CD4-positive, alpha-beta T cell treated with Interleukin-17A for 1 hour (primary cell): ENCODE measurements around the gene PRSS1.
"Not testable (repeated sequence)": the region's sequence is repeated elsewhere in the genome, so short reads cannot be mapped to it uniquely, and the experiment has no call there.

ENCODE experiments used
- DNase-seq: peaks from one replicate; pipeline ENCODE4 v3.0.0-alpha.2; 2020

The PRSS1 gene

DNA sequence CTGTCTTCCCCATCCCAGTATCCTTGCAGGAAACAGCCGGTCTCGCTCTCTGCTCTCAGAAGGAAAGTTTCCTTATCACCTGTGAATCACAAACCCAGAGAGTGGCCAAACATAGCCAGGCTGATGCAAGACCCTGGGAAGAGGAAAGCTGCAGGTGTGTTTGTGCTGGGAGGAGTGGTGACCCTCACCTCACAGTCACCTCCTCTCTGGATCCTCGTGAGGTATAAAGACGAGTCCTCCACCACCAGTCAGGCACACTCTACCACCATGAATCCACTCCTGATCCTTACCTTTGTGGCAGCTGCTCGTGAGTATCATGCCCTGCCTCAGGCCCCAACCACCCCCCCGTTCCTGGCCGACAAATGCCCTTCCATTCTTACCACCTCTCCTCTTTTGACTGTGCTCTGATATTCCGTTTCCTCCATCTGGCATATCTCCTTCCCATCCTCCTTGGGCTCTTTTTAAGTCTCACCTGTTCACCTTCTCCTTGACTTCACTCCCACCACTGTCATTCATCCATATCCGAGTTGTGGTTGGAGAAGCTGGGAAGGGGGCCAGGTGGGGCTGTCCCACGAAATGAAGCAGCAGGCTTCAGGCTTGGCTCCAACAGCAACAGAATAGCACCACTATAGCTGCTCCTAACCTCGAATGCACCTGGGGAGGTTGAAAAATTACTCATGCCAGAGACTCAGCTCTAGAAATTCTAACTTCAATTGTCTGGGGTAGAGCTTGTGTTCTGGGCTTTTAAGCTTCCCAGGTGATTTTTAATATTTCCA, at the start of gene PRSS1:
PRSS1 (plus strand) TSS at position 255 of the 776 bp plus-strand sequence; CDS start at position 268, 13 bp downstream.
- no peak for DNase-seq

DNA sequence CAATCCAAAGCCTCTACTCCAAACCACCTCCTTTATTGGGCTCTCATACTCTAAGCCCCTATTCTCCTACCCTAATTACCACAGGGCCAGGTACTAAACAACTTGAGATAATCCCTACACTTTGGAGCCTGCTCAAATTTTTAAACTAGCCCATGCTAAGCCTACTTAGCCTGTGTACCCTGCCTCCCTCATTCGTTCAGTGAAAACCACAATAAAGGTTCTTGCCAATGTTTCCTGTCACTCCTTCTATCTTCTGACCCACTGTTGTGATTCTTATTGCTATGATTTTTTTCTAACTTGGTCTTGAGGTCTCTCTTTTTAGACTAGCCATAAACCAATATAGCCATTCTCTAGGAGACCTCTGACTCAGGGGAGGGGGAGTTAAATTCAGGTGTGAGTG, 48.3 kb upstream of the PRSS1 start:
- DNase-seq = not testable (repeated sequence)

DNA sequence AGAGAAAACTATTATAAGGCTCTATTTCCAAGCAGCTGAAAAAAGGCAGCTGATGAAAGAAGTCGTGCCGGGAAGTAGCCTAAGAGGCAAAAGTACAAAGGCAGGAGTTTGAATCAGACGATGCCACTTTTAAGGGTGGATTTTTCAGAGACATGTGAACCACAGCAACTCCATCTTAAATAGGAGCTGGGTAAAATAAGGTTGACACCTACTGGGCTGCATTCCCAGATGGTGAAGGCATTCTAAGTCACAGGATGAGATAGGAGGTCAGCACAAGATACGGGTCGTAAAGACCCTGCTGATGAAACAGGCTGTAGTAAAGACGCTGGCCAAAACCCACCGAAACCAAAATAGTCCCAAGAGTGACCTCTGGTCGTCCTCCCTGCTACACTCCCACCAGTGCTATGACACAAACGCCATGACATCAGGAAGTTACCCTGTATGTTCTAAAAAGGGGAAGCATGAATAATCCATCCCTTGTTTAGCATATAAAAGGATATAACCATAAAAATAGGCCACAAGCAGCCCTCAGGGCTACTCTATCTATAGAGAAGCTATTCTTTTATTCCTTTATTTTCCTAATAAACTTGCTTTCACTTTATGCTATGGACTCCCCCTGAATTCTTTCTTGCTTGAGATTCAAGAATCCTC, 45.5 kb upstream of the PRSS1 start:
- no peak for DNase-seq

DNA sequence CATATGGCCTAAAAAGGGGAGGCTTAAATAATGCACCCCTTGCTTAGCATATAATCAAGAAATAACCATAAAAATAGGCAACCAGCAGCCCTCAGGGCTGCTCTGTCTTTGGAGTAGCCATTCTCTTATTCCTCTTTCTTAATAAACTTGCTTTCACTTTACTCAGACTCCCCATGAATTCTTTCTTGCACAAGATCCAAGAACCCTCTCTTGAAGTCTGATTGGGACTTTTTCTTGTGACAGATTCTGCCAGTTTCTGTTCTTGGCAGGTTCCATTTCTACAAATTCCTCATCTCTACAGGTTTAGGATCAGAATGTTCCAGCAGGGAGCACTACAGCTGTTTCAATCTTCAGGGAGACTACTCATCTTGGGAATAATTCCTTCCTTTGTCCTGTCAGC, 40.5 kb upstream of the PRSS1 start:
- DNase-seq = not testable (repeated sequence)

DNA sequence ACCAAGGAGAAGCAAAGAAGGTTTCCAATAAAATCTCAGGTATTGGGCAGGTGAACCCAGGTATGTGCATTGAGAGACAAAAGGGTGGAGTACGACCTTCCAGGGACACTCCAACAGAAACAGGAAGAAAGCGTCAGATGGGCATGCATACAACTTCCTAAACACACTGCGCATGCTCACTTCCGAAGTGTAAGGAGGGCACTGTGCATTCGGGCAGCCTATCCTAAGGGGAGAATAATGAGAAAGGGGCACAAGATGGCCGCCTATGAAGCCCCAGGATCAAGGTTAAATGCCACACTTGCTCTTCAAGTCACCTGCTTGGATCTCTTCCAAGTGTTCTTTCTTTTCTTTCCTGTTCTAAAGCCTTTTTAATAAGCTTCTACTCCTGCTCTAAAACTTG, 39.4 kb upstream of the PRSS1 start:
- DNase-seq = no peak

DNA sequence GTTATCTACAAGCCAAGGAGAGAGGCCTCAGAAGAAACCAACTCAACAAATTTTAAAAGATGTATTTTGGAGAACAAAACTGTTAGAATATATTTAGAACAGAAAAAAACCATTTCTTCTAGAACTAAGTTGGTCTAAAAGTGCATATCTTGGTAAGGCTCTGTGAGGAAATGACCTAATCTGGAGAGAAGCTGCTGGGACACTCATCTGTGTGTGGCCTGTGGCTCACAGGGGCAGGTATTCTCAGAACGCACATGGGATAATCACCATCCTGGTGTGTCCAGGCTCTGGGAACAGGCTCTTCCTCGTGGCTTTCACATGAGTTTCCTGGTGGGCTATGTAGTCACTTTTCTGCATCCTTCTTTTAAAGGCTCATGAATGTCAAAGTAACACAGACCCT, 38.1 kb upstream of the PRSS1 start:
- no peak for DNase-seq

DNA sequence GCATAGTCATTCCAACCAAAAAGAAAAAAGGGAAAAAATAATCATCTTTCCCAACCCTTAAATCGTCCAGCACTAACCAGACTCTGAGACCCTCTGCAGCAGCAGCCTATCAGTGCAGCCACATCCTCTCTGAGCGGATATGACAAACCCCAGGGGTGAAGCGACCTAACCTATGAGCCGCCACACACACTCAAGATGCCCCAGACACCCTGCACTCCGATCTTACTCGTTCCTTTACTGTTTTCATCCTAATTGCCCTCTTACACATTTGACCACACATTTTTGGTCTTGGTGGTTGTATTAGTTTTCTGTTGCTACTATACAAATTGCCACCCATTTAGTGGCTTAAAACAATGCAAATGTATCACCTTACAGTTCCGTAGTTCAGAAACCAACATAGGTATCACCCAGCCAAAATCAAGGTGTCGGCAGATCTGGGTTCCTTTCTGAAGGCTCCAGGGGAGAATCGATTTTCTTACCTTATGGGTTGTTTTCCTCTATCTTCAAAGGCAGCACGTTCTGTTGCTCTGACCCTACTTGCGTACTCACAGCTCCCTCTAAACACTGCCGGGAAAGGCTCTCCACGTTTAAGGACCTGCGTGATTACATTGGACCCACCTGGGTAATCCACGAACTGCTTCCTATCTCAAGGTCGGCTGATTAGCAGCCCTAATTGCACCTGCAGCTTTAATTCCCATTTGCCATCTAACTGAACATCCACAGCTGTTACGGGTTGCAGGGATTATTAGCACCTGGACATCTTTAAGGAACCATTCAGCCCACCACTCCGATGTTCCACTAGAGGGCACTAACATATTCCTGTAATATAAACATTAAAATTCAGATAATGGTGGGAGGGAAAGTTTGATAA, 37.3 kb upstream of the PRSS1 start:
- peak; percentile 53 for DNase-seq

DNA sequence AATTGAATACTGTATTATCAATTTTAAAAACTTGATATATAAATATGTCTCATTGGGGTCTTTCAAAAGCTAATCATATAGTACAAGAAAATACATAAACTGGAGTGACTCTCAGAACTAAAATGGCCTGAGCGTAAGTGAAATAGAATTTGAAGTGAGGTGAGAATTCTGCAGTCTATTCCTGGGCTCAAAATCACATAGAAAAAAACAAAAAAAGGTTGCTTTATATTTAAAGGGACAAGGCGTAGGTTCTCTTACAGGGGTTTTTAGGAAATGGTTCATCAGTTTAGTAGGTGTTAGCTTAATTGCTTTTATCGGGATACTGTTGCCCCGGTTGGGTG, 36.7 kb upstream of the PRSS1 start:
- DNase-seq = no peak

DNA sequence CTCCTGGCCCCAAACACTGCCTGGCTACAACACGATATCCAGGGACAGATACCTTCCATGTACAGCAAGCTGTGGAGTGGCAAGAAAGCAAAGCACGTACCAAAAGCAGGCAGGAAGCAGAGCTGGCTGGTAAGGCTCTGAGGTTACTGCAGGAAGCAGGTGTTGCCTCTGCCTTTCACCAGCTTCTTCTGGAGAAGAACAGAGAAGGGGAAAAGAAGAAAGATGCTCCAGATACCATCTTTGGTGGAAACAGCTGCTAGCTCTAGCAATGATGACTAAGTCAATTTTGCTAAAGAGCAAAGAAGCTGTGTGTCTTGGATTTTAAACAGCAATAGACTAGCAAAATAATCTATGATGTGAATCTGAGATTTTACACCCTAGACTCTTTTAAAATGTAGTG, 34.9 kb upstream of the PRSS1 start:
- peak; percentile 58 for DNase-seq

DNA sequence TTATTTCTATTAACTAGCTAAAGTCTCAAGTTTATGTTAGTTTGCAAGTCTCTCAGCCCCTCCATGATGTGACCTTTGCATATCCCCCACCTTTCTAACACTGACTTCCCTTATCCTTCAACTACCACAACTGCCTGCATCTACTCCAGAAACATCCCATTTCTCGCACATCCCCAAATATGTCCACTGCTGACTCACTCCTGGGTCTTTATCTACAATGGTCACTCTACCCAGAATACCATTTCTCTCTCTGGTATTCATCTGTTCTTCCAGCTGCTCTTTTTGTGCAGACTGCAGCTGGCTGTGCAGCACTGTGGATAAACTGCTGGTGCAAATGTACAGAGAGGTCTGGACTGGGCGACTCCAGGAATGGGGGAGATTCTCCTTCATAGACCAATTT, 32.7 kb upstream of the PRSS1 start:
- no peak for DNase-seq

DNA sequence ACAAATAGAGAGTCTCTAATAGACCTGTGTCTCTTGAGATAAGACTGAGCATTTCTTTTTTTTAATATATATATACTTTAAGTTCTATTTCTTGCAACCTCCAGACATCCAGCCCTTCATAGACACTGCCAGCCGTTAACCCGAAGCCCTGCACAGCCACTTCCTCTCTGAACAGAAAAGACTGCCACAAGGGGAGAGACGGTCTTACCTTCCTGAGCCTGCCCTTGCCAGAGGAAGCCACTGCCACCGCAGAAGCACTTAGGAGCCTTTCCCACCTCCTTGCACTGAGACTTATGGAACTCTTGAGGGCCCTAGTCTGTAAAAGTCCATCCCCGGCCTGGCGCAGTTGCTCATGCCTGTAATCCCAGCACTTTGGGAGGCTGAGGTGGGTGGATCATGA, 31.8 kb upstream of the PRSS1 start:
- DNase-seq = peak; percentile 48

DNA sequence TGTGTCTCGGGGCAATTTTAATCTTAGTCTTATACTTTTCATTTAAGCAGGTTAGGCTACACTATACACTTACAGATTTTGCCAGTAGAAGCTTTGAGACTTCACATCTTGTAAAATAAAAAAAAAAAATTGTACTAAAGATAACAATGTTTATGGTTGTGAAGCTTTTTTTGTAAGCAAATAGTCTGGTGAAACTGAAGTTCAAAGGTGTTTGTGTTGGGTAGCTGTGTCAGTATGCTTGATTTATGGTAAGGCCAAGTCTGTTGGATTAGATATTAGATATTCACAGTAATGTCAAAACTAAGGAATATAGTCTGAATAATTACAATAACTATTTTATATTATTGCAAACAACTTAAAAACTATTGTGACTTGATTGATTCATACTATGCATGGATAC, 31.0 kb upstream of the PRSS1 start:
- no peak for DNase-seq

DNA sequence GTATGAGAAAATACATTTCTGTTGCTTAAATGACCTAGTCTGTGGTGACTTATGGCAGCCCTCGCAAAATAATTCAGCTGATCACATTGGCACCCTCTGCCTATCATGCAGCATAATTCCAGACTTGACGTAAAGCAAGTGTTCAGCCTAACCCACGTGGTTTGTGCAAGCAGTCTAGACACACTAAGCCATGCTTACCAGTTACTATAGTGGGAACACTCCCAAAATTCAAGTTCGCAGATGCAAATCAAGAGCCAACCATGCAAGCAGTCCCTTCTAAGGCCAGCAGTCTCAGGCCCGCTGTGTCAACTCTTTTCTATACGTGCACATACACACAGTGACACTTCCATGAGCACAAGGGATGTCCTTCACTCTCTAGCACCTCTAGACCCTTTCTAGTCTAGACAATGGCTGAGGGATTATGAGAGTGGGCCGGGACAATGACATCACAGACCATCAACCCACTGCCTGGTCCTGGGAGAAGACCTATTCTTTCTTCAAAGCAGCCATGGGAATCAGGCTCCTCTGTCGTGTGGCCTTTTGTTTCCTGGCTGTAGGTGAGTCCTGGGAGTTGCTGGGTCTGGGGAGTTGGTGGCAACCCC, 29.0 kb upstream of the PRSS1 start:
- peak; percentile 30 for DNase-seq

DNA sequence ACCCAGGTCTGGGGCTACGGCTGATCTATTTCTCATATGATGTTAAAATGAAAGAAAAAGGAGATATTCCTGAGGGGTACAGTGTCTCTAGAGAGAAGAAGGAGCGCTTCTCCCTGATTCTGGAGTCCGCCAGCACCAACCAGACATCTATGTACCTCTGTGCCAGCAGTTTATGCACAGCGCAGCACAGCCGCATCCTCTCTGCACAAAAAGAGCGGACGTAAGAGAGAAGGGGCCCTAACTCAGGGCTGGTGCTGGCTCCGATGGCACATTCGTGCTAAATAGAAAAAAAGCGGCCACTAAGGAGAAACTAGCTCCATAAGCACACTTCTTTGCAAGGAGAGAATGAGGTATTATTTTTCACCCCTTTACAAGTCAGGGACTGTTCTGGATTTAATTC, 28.3 kb upstream of the PRSS1 start:
- no peak for DNase-seq

DNA sequence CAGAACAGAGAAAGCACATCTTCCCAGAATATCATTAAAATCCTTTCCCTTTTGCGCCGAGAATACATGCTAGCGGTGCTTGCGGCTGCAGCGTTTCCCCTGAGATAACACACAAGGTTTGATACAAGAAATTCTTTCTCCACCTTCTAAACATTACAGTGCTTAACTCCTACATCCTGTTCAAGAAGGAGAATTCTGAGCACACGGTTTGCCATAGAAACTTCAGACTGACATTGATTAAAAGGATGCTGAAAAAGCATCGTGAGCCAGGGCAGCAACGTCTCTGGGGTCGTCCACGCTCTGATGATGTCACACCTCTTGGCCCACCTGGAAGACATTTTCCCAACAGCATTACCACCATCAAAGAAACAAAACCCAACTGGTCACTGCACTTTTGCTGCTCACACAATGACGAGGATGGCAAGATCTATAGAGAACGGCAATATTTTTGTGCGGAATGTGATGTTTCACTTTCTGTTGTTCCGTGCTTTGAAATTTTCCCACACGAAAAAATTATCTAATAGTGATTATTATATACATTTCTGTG, 27.0 kb upstream of the PRSS1 start:
- DNase-seq = no peak

DNA sequence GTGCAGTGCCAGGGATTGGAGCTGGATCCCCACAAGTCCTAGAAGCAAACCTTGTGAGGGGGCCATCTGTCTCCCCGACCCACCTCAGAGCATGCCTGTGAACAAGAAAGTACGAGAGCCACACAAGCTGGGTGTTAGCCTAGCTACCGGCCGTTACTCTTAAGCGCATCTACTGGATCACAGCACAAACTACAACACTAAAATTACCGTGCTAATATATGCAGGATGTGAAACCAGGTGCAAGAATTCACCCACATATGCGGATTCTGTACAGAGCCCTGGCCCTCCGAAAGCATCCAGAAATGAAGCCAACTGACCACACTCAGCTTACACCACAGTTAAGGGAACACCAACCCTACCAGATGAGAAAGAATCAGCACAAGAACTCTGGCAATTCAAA, 16.0 kb upstream of the PRSS1 start:
- no peak for DNase-seq

DNA sequence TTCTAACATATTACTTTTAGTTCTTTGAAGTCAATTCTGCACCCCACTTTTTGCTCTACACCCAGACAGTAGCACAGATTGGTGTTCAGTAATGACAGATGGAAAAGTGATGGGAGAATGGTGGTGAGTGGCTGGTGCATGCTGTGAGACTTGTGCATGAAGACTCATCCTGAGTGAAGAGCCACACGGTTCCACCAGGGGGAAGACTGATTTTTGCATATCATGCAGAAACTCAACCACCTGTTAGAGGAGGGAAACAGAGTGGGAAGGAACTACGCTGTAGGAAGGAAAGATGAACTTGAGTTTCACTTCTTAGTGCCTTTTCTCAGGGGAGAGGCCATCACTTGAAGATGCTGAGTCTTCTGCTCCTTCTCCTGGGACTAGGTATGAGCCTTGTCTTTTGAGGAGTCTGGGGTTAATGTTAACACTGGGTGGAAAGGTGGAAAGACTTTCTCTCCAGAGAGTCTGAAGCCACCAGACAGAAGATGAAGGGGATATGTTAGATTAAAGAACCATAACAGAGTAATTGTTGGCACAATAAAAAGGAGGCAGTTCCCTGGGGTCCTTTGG, 9.3 kb upstream of the PRSS1 start:
- no peak for DNase-seq

DNA sequence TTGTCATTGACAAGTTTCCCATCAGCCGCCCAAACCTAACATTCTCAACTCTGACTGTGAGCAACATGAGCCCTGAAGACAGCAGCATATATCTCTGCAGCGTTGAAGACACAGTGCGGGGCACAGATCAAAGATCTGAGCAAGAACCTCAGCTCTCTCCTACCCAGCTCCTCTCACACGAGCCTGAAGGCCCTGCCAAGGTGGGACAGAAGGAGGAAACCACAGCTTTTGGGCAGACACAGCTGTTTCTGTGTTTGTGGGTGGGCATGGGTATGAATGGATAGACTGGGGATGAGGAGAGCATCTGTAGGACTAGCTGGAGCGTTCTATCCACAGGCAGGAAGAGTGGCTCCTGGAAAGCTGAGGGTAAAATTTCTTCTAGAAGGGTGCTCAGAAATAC, 8.5 kb upstream of the PRSS1 start:
- no peak for DNase-seq

DNA sequence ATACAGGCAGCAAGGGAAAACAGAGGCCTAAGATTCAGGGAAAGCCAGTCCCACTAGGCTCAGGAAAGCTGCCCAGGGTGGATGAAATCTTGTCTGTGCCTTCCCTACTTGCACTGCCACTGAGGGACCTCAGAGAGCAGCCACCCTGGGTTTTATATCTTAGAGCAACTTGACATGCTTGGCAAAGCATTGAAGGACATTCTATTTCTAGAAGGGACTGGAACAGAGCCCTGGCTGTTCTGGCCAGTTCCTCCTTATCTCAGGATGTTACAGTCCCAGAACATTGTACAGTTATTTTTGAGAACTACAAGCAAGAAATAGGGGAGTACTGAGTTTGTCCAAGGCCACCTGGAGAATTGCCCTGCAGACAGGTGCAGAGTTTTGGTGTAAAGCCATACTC, 7.3 kb upstream of the PRSS1 start:
- not testable (repeated sequence) for DNase-seq

DNA sequence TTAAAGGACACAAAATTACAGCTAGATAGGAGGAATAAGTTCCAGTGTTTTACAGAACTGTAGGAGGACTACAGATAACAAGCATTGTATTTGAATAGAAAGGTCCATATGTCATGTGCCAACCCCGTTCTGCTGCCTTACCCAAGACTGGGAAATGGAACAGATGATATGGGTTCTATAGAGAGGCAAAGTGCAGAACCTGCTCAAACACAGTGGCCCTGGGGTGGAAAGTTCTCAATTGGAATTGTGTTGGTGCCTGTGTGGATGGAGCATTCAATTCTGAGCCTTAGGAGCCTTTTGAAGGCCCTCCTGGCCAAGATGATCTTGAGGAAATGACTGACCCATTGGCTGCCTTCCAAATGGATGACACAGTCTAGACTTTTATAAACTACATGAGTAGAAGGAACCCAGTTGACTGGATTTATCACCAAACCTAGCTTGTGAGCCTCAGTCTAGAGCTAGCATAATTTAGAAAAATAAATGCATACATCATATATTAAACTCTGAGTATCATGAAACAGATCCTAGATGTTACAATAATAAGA, 4.1 kb upstream of the PRSS1 start:
- no peak for DNase-seq

DNA sequence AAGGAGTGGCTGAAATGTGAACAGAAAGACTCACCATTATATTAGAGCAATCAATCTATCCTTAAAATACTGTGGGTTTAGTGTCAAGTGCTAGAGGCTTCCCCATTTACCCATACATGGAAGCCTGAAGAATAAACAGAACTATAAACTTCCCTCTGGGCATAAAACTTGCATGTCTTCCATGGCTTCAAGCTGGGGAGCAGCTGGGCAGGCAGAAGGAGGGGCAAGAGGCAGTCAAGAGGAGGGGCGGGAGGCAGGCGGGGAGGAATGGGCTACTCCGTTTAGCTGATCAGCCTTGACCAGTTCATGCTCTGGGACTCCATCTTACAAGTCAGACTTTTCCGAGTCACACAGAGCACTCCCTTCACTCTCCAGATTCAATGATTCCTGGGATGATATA, 3.5 kb upstream of the PRSS1 start:
- DNase-seq = no peak

DNA sequence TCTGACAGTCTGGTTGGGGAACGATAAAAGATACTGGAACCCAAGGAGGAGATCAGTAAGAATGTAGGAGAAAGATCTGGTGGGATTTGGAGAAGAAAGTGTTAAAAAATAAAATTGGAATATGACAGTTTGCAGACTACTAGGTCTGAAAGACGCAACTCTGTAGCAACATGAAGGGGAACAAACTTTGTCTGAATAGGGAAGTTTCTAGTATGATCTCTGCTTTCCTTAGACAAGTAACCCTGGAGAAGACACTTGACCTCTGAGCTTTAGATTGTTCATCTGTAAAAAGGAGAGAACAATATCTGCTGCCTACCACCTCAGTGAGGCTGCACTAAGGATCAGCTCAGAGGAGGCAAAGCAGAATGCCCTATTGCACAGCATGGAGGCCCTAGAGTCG, 3.0 kb upstream of the PRSS1 start:
- DNase-seq = no peak
